Stimulated activated CD4-positive, alpha-beta T cell treated with anti-CD3 and anti-CD28 coated beads, Interleukin-15, amount 100 ng/mL, for 1 hour (primary cell): ENCODE results near the gene EXOSC3.

Experiments used
- DNase-seq, 2 donors: peaks; one replicate each; pipeline ENCODE4 v3.0.0-alpha.2; 2020; ENCODE audit warnings: low read depth in 1 of 2, low spot score in 1 of 2

The EXOSC3 gene

DNA sequence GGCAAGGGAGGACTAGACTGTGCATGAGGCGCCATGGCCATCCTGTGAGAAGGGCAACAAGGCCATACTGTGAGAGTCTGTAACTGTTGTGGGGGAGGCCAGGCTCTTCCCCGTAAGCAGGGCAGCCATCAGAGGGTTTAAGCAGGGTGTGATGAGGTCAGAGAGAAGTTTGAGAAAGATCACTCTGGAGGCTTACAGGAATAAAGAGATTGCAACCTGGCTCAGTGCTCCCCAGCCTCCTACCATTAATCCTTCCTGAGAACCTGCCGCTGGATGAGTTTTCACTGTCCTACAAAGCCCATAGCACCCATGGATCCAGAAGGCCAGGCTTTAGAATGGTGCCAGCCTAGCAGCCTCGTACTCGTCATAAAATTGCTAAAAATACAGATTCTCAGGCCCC is 45.6 kb downstream of the EXOSC3 start:
- DNase-seq: no peak

DNA sequence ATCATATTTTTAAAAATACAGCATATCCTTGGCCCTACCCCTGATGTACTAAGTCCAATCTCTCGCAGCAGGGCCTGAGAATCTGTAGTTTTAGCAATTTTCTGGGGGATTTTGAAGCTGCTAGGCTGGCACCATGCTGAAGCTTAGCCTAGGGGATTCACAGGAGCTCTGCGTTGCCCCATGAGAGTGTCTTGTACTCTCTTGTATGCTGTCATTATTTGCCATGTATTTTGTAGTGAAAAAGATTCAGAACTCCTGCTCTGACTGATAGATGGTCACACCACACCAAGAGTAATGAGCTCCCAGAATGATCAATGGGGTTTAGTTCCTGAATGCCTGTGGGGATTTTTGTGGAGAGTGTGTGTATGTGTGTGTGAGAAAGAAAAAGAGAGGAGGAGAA is 51.9 kb downstream of the EXOSC3 start:
- DNase-seq: no peak

DNA sequence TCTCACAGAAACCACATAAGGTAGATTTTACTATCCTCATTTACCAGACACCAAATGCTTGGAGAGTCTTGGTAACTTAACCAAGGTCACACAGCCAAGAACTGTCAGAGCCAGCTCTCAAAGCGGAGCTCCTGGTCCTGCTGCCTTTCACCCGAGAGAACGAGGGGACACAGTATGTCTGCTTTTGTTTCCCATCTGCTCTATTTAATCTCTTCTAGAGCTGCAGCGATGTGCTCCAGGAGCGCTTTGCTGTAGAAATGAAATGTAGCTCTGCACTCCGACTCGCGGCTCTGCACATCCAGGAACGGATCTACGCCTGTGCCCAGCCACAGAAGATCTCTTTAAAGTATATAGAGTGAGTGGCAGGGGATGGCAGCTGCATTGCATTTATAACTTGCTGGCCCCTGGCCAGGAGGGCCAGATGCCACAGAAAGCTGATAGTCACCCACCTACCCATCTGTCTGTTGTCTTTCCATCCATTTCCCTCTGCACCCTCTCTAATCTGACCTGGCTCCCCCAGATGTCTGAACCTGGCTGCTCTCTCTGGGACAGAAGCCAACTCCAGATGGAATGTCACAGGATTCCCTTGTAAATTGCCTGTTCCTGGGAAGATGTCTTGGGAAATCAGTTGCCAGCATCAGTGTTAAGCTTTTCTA is 52.6 kb downstream of the EXOSC3 start:
- DNase-seq: no peak

DNA sequence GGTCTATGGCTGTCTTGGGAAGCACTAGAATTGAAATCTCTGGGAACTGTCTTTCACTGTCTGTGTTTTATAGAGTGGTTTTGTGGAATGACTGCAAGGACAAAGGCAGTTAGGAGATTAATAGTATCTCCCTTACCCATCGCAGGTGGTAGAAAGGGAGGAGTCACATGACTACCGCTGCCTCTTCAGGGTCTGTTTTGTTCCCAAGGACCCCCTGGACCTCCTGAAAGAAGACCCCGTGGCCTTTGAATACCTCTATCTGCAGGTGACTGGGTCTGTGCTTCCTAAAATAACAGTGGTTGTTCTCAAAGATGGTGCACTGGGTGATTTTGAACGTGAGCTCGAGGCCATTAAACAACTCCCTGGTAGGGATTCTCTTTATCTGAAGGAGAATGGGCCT is 54.0 kb downstream of the EXOSC3 start:
- DNase-seq: no peak

DNA sequence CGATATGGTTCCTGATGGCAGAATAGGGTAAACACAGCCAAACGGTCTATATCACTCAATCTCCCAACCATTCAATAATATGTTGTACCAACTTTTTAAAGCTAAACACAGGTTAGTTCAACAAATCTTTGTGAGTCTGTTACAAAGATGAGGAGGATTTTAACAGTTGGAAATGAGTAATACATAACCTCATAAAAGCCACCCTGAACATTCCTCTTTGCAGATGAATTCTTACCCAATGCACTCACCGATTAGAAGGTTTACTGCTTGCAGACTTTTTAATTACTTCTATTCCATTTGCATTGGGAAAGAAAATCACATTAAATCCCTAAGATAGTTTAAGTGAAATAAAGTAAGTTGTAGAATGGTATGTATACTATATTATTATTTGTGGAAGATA is 54.6 kb downstream of the EXOSC3 start:
- no peak for DNase-seq
